ENCODE results near the gene FHOD1.

Gene FHOD1

GRCh38 chr16:67230809-67231660, 16.2 kb downstream of the FHOD1 start:
- no peak for DNase-seq

- DNase-seq = no peak
Measured at GRCh38 chr16:67229906-67230808, 17.1 kb downstream of the FHOD1 start.

DNA sequence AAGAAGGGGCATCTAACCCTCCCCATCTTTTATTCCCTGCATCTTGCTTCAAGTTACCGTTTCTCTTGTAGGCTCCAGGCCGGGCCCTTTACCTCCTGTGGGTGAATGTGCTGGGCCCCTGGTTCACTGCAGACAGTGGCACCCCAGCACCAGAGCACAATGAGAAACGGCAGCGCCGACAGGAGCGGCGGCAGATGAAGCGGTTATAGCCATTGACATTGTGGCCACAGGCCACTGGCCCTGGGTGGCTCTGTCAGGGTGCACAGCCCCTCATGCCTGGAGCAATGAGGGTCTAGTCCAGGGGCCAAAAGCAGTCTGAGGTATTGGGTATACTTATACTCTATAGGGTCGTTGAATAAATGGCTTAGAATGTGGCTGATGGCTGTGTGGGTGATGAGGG, 18.4 kb downstream of the FHOD1 start:
- no peak for DNase-seq

DNA sequence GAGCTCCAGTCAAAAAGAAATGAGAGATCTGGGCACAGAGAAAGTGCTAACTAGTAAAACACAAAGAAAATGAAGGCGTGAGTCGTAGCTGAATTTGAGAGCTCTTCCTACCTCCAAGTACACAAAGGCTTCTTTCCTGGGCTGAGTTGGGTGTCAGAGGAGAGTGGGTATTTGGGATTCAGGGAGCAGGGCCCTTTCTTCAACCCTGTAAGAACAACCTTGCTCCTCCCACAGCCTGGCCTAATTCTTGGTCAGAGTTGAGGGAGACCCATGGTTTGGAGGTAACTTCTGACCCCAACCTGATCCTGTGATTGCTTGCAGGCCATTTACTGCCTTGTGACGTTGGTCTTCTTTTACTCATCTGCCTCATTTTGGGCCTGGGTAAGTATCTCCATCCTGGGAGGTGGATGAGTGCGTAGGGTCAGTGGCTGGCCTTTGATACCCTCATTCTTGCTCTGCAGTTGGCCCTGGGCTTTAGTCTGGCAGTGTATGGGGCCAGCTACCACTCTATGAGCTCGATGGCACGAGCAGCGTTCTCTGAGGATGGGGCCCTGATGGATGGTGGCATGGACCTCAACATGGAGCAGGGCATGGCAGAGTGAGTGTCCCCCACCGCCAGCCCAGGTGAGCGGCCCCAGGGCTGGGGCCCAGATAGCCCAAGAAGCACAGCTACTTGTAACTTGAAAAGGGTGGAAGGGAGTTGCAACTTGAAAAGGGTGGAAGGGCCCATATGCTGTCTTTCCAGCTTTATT, 19.1 kb downstream of the FHOD1 start:
- no peak for DNase-seq

DNA sequence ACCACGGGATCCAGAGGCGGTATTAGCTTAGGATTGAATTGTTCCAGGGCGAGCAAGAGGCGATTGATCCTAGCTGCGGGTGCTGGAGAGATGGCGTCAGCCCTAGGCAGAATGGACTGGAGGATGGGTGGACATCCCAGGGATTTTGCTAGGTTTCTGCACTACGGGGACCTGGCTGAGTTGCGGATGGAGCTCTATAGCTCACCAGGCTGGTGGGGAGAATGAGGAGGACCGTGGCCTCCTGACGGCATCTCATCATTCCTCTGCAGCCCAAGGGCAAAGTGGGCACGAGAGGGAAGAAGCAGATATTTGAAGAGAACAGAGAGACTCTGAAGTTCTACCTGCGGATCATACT, 19.7 kb downstream of the FHOD1 start:
- no peak for DNase-seq

DNA sequence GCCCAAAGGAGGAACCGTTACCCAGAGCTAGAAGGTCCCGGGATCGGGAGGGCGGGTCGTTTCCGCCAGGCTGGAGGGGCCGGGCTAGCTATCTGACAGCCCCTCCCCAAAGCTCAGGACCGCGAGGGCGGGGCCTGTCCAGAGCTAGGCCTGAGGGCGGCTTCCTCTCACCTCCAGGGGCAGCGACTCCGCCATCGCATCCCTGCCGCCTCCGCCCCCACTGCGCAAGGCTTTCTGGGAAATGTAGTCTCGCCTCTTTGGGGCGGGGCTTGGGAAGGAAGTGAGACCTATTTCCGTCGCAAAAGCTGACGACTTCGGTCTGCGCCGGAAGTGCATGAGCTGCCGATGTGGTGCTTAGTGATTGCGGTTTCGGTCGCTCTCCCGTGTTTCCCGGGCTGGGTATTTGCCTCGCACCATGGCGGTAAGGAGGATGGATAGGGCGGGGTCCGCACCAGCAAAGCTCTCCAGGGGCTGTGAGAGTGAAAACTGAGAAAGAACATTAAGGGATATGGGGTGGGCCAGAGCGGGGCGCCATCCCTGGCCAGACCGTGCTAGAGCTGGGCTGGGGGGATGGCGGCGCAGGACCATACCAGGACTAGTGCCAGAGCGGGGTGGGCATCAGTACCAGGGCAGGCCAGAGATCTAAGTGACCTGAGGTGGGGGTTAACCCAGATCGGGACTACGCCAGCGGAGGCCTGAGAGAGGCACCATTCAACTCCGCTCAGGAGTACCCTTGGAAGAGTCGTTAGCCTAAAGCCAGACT, 20.3 kb downstream of the FHOD1 start, which contains the start of gene TMEM208:
Gene TMEM208 (plus strand): TSS at position 327 of the 763 bp plus-strand sequence. CDS start 89 bp downstream, at position 416.
- peak; percentile 41 for DNase-seq

DNA sequence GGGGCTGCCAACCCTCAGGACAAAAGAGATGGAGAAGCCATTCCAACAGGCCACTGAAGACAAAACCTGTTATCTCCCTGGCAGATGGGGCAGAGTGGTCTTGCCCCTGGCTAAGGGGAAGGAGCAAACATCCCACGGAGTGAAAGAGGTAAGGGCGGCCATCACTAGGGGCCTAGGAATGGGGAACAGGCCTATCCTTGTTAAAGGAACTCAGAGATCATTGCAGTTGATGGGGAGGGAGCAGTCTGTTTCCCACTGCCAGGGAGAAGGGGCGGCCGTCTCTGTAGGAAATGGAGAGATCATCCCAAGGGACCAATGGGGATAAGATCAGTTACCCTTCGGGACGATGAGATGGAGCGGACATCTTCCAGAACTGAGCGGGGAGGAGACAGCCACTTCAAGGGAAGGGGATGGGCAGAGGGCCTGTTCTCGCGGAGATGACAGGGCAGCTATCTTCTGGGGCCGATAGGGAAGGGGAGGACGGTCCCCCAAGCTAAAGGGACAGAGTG, 20.9 kb downstream of the FHOD1 start:
- DNase-seq = no peak

GRCh38 chr16:67223992-67224391, 23.3 kb downstream of the FHOD1 start:
- no peak for DNase-seq

DNA sequence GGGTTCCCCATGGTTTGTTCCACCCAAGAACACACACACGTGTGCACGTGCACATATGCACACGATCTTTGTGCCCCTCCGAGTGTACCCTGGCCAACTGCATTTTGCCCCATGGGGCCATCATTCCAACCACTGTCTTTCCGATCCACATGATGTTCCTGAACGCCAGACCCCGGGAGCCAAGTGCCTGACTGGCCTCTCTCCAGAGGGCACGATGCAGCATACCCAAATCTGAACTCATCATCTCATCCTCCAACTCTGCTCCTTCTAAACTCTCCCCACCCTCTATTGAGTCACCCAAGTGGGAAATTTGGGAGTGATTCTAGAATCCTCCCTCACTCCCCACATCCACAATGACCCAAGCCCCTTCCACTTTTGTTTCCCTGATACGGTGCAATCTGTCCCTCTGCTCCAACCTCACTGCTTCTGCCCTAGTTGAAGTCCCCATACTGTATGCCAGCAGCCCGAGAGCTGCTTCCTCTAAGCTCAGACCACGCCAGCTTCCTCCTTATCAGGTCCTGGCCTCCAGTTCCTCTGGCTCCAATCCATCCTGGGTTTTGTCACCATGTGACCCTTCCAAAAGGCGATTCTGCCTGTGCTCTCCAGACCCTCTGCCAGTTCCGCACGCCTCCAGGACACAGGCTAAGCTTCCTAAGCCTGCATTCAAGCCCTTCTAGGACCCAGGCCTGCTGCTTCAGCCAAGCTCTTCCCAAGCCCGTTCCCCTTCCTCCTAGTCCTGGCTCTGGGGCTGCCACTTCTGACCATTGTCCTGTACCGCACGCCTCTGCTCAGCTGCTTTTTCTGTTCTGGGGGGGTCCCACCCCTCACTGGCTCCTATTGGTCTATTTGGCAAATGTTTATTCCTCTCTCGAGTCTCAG, 30.4 kb downstream of the FHOD1 start:
- DNase-seq = no peak

- no peak for DNase-seq
Measured at GRCh38 chr16:67215706-67216105, 31.6 kb downstream of the FHOD1 start.

GRCh38 chr16:67213197-67214019, 33.9 kb downstream of the FHOD1 start:
- DNase-seq = no peak

DNA sequence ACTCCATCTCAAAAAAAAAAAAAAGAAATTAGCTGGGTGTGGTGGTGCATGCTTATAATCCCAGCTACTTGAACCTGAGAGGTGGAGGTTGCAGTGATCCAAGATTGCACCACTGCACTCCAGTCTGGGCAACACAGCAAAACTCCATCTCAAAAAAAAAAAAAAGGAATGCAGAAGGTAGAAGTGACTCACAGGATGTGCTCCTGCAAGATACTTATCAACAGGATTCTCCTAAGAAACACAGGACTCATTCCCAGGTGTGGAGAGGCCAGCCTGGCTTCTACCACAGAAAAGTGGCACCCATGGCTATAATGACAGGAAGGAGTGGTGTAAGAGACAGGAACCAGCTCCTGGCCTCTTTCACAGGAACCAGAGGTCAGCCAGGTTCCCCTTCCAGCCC, 34.5 kb downstream of the FHOD1 start:
- no peak for DNase-seq

GRCh38 chr16:67211674-67212073, 35.6 kb downstream of the FHOD1 start:
- DNase-seq = no peak

- DNase-seq = no peak
Measured at GRCh38 chr16:67210069-67210937, 37.0 kb downstream of the FHOD1 start.

- DNase-seq = no peak
Measured at GRCh38 chr16:67209565-67209964, 37.7 kb downstream of the FHOD1 start.

DNA sequence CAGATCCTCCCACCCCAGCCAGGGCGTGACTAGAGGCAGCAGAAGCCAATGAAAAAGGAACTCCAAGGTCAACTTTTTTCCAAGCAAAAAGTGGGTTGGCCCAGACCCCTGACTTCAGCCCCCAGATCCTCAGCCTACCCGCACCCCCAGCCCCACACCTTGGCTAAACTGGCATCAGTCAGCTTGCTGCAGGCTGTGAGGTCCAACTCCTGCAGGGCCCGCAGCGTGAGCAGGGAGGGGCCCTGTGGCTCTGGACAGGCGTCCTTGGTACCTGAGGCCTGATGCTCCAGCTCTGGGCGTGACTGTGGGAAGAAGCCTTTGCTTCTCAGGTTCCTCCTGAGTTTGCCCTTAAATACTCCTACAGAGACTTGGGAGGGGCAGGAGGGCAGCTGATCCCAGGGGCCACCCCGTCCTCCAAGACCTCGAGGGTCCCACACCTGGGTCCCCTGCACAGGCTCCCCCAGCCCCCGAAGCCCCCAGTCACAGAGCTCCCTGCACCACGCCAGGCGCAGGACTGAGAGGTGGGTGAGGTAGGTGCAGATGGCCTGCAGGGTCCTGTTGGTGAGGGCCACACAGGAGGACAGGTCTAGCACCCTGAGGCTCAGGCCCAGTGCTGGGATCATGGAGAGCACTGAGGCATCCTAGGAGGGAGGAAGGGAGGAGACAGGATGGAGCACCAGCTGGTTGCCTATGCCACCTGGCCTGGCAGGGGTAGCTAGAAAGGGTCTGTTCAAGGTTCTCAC, 39.0 kb downstream of the FHOD1 start:
- DNase-seq = no peak

DNA sequence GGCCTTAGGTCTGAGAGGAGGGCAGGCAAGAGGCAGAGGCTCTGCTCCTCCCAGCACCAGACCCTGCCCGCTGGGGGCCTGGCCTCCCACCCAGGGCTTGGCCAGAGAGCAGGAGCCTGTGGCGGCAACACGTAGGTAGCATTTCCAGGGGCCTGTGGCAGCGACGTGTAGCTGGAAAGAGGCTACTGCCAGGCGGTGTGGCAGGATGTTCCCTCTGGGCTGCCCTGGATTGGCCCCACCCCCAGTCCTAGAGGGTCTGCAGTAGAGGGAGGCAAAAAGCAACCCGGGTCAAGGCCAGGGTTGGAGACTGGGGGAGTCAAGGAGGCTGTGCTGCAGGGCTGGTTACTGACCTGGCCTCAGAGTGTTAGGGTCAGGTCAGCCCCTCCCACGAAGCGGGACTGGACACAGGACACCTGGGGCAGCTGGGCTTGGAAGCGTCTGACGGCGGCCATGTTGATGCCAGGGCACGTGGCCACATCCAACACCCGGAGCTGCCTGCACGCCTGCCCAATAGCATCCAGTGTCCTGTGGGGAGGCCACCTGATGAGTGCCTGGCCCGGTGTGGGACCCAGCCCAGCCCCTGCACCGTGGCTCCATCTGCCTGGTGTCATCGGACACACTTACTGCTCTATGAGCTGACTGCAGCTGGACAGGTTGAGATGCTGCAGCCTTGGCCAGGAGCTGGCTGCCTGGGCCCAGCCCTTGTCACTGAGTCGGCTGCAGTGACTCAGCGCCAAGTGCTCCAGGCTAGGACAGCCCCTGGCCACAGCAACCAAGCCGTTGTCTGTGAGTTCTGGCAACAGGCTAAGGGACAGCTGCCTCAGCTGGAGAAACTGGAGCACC, 39.8 kb downstream of the FHOD1 start:
- no peak for DNase-seq
